ENCODE measurements around the gene CLTRN.
"Not testable (repeated sequence)": the region's sequence is repeated elsewhere in the genome, so short reads cannot be mapped to it uniquely, and the experiment has no call there.

The CLTRN gene, protein sequence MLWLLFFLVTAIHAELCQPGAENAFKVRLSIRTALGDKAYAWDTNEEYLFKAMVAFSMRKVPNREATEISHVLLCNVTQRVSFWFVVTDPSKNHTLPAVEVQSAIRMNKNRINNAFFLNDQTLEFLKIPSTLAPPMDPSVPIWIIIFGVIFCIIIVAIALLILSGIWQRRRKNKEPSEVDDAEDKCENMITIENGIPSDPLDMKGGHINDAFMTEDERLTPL

DNA sequence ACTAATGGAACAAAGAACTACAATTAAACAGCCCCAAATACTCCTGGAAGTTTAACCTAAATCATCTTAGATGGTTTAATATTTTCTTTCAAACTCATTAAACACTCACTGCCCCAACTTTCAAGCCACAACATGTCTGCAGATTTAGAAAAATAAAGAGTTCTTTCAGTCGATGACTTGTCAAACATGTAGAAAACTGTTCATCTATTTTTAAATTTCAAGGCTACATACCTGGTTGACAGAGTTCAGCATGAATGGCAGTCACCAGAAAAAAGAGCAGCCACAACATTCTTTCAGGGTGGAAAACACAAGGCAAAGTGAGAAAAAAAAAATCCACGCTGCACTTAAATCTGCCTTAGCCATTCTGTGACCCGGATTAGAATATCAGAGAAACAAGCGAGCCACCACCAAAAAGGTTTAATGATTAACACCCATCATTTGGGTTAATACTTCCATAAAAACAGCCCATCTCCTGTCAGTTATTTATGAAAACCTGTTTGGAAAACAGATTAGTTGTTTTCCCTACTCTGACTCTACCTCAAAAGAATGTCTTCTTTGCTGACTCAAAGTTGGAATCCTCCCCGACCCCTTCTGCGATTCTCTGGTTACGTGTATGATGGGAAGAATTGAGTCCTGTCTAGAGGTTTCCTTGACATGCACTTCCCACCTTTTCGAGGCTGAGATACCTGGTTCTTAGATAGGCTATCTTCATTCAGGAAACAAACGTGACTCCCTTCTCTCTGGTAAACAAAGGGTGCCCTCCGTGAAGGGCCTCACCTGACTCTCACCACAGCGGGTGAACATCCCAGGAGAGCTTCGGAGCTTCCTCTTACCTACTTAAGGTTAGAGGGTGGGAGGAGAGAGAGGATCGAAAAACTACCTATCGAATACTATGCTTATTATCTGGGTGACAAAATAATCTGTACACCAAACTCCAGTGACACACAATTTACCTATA lies at the start of gene CLTRN:
TSS of gene CLTRN (minus strand) at position 319 of the 958 bp plus-strand sequence. CDS start at position 289, 30 bp downstream.
- Histone ChIP-seq H3K4me3 (ENCODE audit: low read depth, low read length) (no peak within 1 kb of the TSS), H3K4me1 (ENCODE audit: control insufficient read depth, insufficient read depth, low read length) (no peaks in the 10 kb centered on the region), H3K27ac (ENCODE audit: extremely low read depth, low read depth, low read length) (no peak within 1 kb of the TSS), H3K9me3 (ENCODE audit: control insufficient read depth, insufficient read depth, low read depth, low read length) (no peaks in the 10 kb centered on the region), H3K36me3 (ENCODE audit: control insufficient read depth in 2 of 2, insufficient read depth in 1 of 2, low read length in 2 of 2) (no peaks in the 10 kb centered on the region)
- ChIA-PET POLR2A (no interaction called here), CTCF (no interaction called here)
- TF ChIP-seq ZNF707 (tag by site-specific recombination; IDR thresholded peaks at IDR 0.05): no peak
- TF ChIP-seq, protein P1, sequence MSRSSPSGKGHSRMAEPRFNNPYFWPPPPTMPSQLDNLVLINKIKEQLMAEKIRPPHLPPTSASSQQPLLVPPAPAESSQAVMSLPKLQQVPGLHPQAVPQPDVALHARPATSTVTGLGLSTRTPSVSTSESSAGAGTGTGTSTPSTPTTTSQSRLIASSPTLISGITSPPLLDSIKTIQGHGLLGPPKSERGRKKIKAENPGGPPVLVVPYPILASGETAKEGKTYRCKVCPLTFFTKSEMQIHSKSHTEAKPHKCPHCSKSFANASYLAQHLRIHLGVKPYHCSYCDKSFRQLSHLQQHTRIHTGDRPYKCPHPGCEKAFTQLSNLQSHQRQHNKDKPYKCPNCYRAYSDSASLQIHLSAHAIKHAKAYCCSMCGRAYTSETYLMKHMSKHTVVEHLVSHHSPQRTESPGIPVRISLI (tag by site-specific recombination; IDR thresholded peaks at IDR 0.05): no peak
- no peak for TF ChIP-seq ZNF560 (tag by site-specific recombination; IDR thresholded peaks at IDR 0.05; ENCODE audit: borderline replicate concordance)
- TF ChIP-seq ZNF175 (tag by site-specific recombination; IDR thresholded peaks at IDR 0.05): no peak
- no peak for TF ChIP-seq ZNF140 (tag by site-specific recombination; IDR thresholded peaks at IDR 0.05)
- no peak for TF ChIP-seq ZNF274 (IDR thresholded peaks at IDR 0.05; ENCODE audit: low read length)
- TF ChIP-seq ZNF274 (tag by site-specific recombination; IDR thresholded peaks at IDR 0.05; ENCODE audit: borderline replicate concordance): no peak
- no peak for TF ChIP-seq ZFP69B (tag by site-specific recombination; IDR thresholded peaks at IDR 0.05)
- TF ChIP-seq, protein P2, sequence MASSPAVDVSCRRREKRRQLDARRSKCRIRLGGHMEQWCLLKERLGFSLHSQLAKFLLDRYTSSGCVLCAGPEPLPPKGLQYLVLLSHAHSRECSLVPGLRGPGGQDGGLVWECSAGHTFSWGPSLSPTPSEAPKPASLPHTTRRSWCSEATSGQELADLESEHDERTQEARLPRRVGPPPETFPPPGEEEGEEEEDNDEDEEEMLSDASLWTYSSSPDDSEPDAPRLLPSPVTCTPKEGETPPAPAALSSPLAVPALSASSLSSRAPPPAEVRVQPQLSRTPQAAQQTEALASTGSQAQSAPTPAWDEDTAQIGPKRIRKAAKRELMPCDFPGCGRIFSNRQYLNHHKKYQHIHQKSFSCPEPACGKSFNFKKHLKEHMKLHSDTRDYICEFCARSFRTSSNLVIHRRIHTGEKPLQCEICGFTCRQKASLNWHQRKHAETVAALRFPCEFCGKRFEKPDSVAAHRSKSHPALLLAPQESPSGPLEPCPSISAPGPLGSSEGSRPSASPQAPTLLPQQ (tag by site-specific recombination; IDR thresholded peaks at IDR 0.05): no peak
- TF ChIP-seq ZNF132 (tag by site-specific recombination; IDR thresholded peaks at IDR 0.05; ENCODE audit: borderline replicate concordance): no peak
- no peak for TF ChIP-seq MYNN (tag by site-specific recombination; IDR thresholded peaks at IDR 0.05; ENCODE audit: borderline replicate concordance)
- no peak for TF ChIP-seq ZNF48 (tag by site-specific recombination; IDR thresholded peaks at IDR 0.05)
- no peak for TF ChIP-seq ZNF677 (tag by site-specific recombination; IDR thresholded peaks at IDR 0.05)
- TF ChIP-seq ZNF138 (tag by site-specific recombination; IDR thresholded peaks at IDR 0.05; ENCODE audit: borderline replicate concordance): no peak
- TF ChIP-seq KLF1 (tag by site-specific recombination; IDR thresholded peaks at IDR 0.05): no peak
- TF ChIP-seq ZFP41 (tag by site-specific recombination; IDR thresholded peaks at IDR 0.05; ENCODE audit: borderline replicate concordance): no peak

DNA sequence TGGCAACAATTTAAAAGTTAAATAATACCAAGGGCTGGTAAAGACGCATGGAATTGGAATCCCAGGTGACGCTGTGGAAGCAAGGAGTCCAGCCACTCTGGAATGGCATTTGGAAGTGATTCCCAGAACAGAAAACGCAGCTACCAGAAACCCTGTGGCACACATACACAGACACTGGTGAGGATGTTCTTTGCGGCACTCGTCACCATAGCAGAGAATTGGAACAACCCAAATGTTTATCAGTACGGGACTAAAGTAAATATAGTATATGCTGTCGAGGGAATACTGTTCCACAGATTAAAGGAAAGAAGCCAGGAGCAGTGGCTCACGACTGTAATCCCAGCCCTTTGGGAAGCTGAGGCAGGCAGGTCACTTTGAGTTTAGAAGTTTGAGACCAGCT lies 39.7 kb upstream of the CLTRN start:
- CTCF ChIA-PET; H3K4me3 ChIP-seq (ENCODE audit: low read depth, low read length); H3K9me3 ChIP-seq (ENCODE audit: control insufficient read depth, insufficient read depth, low read depth, low read length); POLR2A ChIA-PET; H3K27ac ChIP-seq (ENCODE audit: extremely low read depth, low read depth, low read length); H3K4me1 ChIP-seq (ENCODE audit: control insufficient read depth, insufficient read depth, low read length): not testable (repeated sequence)
- peaks cover under 1 to 30% of the 10 kb centered on the region in 2 experiments; a peak in 2 of 3 replicates for H3K36me3 ChIP-seq (ENCODE audit: control insufficient read depth in 2 of 2, insufficient read depth in 1 of 2, low read length in 2 of 2)

DNA sequence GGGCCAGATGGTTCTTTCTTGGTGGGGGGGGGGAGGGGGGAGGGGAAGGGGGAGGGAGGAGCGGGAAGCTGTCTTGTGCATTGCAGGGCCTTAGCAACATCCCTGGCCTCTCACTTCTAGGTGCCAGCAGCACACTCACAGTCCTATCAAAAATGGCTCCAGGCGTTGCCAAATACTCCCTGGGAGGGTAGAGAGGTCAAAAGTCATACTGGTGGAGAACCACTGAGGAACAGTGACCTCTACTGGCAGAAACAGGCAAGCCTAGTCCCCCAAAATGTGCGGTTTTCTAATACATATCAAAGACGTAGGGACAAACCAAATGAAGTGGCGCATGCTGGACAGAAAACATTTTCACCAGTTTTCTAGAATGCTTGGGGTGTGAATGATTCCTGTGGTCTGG lies 39.2 kb upstream of the CLTRN start:
- POLR2A ChIA-PET: interaction anchor here (0.6 kb wide), 1 partner anchor 25 kb away, joined by 5 read pairs; no protein-coding TSS in a partner anchor
- peaks cover 5 to 30% of the 10 kb centered on the region in 2 experiments for H3K36me3 ChIP-seq (ENCODE audit: control insufficient read depth in 2 of 2, insufficient read depth in 1 of 2, low read length in 2 of 2)
- H3K27ac ChIP-seq (ENCODE audit: extremely low read depth, low read depth, low read length); H3K9me3 ChIP-seq (ENCODE audit: control insufficient read depth, insufficient read depth, low read depth, low read length); CTCF ChIA-PET; H3K4me1 ChIP-seq (ENCODE audit: control insufficient read depth, insufficient read depth, low read length); H3K4me3 ChIP-seq (ENCODE audit: low read depth, low read length): not testable (repeated sequence)
